ENCODE measurements around the gene KLK8. TPM values are rescaled to one million over a fixed set of nuclear protein-coding genes. Genes with fewer than 3 reads are reported as not detected.

KLK8 gene, protein sequence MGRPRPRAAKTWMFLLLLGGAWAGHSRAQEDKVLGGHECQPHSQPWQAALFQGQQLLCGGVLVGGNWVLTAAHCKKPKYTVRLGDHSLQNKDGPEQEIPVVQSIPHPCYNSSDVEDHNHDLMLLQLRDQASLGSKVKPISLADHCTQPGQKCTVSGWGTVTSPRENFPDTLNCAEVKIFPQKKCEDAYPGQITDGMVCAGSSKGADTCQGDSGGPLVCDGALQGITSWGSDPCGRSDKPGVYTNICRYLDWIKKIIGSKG
- not detected for total RNA-seq
- not detected for polyA plus RNA-seq
- not detected for total RNA-seq

DNA sequence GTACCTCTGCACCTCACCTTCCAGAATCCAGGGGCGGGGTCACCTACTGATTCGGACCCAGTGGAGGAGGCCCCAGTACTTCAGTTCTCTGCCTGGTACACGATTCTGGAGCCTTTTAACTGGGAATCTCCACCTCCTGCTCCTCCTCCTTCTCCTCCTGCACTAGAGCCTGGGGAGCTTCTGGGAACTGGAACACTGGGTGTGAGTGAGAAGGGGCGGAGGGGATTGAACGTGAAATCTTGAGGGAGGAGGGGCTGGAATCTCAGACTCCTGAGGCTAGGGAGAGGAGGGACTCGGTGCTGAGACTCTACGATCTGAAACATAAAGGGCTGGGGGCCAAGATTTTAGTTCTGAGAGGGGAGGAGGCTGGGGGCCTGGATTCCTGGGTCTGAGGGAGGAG, at the start of gene KLK8:
Gene KLK8, minus strand, starts transcription at position 90 of the 400 bp plus-strand sequence. CDS start 437 bp downstream, outside the sequence.
- Histone ChIP-seq H3K27me3 (ENCODE audit: control insufficient read depth in 2 of 2, insufficient read depth in 2 of 2, low read length in 2 of 2) (peaks cover 0 to 6% of the 10 kb centered on the region in 2 donors), H3K4me1 (ENCODE audit: control insufficient read depth in 2 of 2, insufficient read depth in 2 of 2, low read length in 2 of 2) (no peaks in the 10 kb centered on the region), H3K27ac (ENCODE audit: low read depth, low read length) (no peak within 1 kb of the TSS), H3K9me3 (ENCODE audit: control insufficient read depth in 2 of 3, low read length in 3 of 3) (no peaks in the 10 kb centered on the region), H3K36me3 (ENCODE audit: control insufficient read depth in 2 of 3, insufficient read depth in 3 of 3, low read length in 3 of 3) (no peaks in the 10 kb centered on the region), H3K4me3 (ENCODE audit: low read length) (no peak within 1 kb of the TSS)
- peaks cover 0 to 57% (median 55%) of the 10 kb centered on the region in 5 donors for H3K27me3 Mint-ChIP-seq
- POLR2A ChIA-PET = no interaction called here
- CTCF ChIA-PET = interaction anchor here (0.6 to 0.7 kb wide), 2 partner anchors 416 to 738 kb away, joined by 3 read pairs; no protein-coding TSS in a partner anchor
- no peak for ATAC-seq
- no peaks in the 10 kb centered on the region for H3K9me3 Mint-ChIP-seq
- DNase-seq = no peak
- peak within 1 kb of the TSS in 1 of 10 donors; percentile 53 for H3K4me3 Mint-ChIP-seq
- peaks cover 0 to 5% (median 0%) of the 10 kb centered on the region in 7 donors for H3K4me1 Mint-ChIP-seq
- intact Hi-C loops (cut with micrococcal nuclease) = no loop called here
- H3K36me3 Mint-ChIP-seq = no peaks in the 10 kb centered on the region
- H3K27ac Mint-ChIP-seq = no peak within 1 kb of the TSS

DNA sequence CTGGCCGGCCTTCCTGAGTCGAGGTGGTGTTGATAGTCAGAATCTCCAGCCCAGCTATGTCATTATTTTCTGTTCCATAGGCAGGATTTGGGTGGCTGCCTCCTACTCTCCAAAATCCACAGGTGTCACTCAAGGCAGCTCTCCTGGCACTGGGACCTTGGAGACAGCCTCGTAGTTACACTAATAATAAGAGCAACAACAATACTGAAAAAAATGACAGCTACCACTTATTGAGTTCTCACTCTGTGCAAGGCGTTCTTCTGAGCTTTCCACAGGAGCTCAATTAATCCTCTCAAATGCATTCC, 45.6 kb upstream of the KLK8 start:
- H3K36me3 ChIP-seq (ENCODE audit: control insufficient read depth in 2 of 3, insufficient read depth in 3 of 3, low read length in 3 of 3) = no peaks in the 10 kb centered on the region
- H3K4me1 ChIP-seq (ENCODE audit: control insufficient read depth in 2 of 2, insufficient read depth in 2 of 2, low read length in 2 of 2) = no peaks in the 10 kb centered on the region
- no peak overlapping the region for H3K27ac ChIP-seq (ENCODE audit: low read depth, low read length)
- H3K4me3 Mint-ChIP-seq = no peak overlapping the region
- DNase-seq (no peak), ATAC-seq (no peak)
- H3K9me3 Mint-ChIP-seq = peaks cover 0 to 12% (median 0%) of the 10 kb centered on the region in 11 donors
- H3K27ac Mint-ChIP-seq = no peak overlapping the region
- peaks cover 11 to 25% (median 16%) of the 10 kb centered on the region in 5 donors for H3K27me3 Mint-ChIP-seq
- ChIA-PET CTCF (no interaction called here), POLR2A (no interaction called here)
- no peak overlapping the region for H3K4me3 ChIP-seq (ENCODE audit: low read length)
- no peaks in the 10 kb centered on the region for H3K27me3 ChIP-seq (ENCODE audit: control insufficient read depth in 2 of 2, insufficient read depth in 2 of 2, low read length in 2 of 2)
- no peaks in the 10 kb centered on the region for H3K36me3 Mint-ChIP-seq
- no peaks in the 10 kb centered on the region for H3K4me1 Mint-ChIP-seq
- no peaks in the 10 kb centered on the region for H3K9me3 ChIP-seq (ENCODE audit: control insufficient read depth in 2 of 3, low read length in 3 of 3)
- intact Hi-C loops (cut with micrococcal nuclease) = no loop called here

GRCh38 chr19:51044327-51044726, 42.9 kb upstream of the KLK8 start:
- Mint-ChIP-seq H3K27me3 (peaks cover 11 to 18% (median 12%) of the 10 kb centered on the region in 5 donors), H3K4me3 (no peak overlapping the region), H3K27ac (no peak overlapping the region), H3K9me3 (peaks cover 0 to 5% (median 0%) of the 10 kb centered on the region in 11 donors), H3K36me3 (no peaks in the 10 kb centered on the region), H3K4me1 (no peaks in the 10 kb centered on the region)
- Histone ChIP-seq H3K36me3 (ENCODE audit: control insufficient read depth in 2 of 3, insufficient read depth in 3 of 3, low read length in 3 of 3) (no peaks in the 10 kb centered on the region), H3K27ac (ENCODE audit: low read depth, low read length) (no peak overlapping the region), H3K4me3 (ENCODE audit: low read length) (no peak overlapping the region), H3K4me1 (ENCODE audit: control insufficient read depth in 2 of 2, insufficient read depth in 2 of 2, low read length in 2 of 2) (no peaks in the 10 kb centered on the region), H3K9me3 (ENCODE audit: control insufficient read depth in 2 of 3, low read length in 3 of 3) (no peaks in the 10 kb centered on the region), H3K27me3 (ENCODE audit: control insufficient read depth in 2 of 2, insufficient read depth in 2 of 2, low read length in 2 of 2) (no peaks in the 10 kb centered on the region)
- ATAC-seq (no peak), DNase-seq (no peak)
- ChIA-PET POLR2A (no interaction called here), CTCF (interaction anchor here (0.5 kb wide), 1 partner anchor 381 kb away, joined by 3 read pairs; no protein-coding TSS in a partner anchor)
- intact Hi-C loops (cut with micrococcal nuclease) = no loop called here

DNA sequence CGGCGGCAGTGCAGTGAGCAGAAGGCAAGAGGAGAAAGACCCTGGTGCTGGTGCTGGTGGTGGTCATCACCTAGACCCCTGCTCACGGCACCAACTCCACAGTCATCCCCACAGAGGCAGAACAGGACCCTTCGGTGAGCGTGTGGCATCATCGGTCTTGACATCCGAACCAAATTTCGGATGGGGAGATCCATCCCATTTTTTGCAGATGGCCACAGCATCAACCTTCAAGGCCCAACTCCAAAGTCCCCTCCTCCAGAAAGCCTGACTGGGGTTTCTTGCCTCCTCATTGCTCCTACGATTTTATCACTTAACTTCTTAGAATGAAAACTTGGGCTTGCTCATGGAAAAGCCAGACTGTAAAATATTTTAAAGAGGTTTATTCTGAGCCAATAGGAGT, 42.1 kb upstream of the KLK8 start:
- Histone ChIP-seq H3K4me1 (ENCODE audit: control insufficient read depth in 2 of 2, insufficient read depth in 2 of 2, low read length in 2 of 2) (no peaks in the 10 kb centered on the region), H3K27ac (ENCODE audit: low read depth, low read length) (no peak overlapping the region), H3K27me3 (ENCODE audit: control insufficient read depth in 2 of 2, insufficient read depth in 2 of 2, low read length in 2 of 2) (no peaks in the 10 kb centered on the region), H3K4me3 (ENCODE audit: low read length) (no peak overlapping the region), H3K9me3 (ENCODE audit: control insufficient read depth in 2 of 3, low read length in 3 of 3) (no peaks in the 10 kb centered on the region), H3K36me3 (ENCODE audit: control insufficient read depth in 2 of 3, insufficient read depth in 3 of 3, low read length in 3 of 3) (no peaks in the 10 kb centered on the region)
- no peaks in the 10 kb centered on the region for H3K4me1 Mint-ChIP-seq
- H3K27ac Mint-ChIP-seq = no peak overlapping the region
- DNase-seq = no peak
- no peak overlapping the region for H3K4me3 Mint-ChIP-seq
- H3K9me3 Mint-ChIP-seq = no peaks in the 10 kb centered on the region
- ChIA-PET CTCF (interaction anchor here (0.5 kb wide), 1 partner anchor 382 kb away, joined by 3 read pairs; no protein-coding TSS in a partner anchor), POLR2A (no interaction called here)
- peaks cover 4 to 11% (median 9%) of the 10 kb centered on the region in 5 donors for H3K27me3 Mint-ChIP-seq
- H3K36me3 Mint-ChIP-seq = no peaks in the 10 kb centered on the region
- no peak for ATAC-seq
- intact Hi-C loops (cut with micrococcal nuclease) = no loop called here

GRCh38 chr19:51040151-51040550, 38.7 kb upstream of the KLK8 start:
- DNase-seq = no peak
- intact Hi-C loops (cut with micrococcal nuclease) = no loop called here
- H3K36me3 ChIP-seq (ENCODE audit: control insufficient read depth in 2 of 3, insufficient read depth in 3 of 3, low read length in 3 of 3) = no peaks in the 10 kb centered on the region
- H3K9me3 Mint-ChIP-seq = peaks cover 0 to 1% (median 0%) of the 10 kb centered on the region in 11 donors
- POLR2A ChIA-PET = no interaction called here
- H3K36me3 Mint-ChIP-seq = no peaks in the 10 kb centered on the region
- H3K4me3 Mint-ChIP-seq = no peak overlapping the region
- CTCF ChIA-PET = no interaction called here
- peaks cover 0 to 6% (median 0%) of the 10 kb centered on the region in 5 donors for H3K27me3 Mint-ChIP-seq
- H3K27ac Mint-ChIP-seq = no peak overlapping the region
- no peaks in the 10 kb centered on the region for H3K4me1 ChIP-seq (ENCODE audit: control insufficient read depth in 2 of 2, insufficient read depth in 2 of 2, low read length in 2 of 2)
- no peaks in the 10 kb centered on the region for H3K27me3 ChIP-seq (ENCODE audit: control insufficient read depth in 2 of 2, insufficient read depth in 2 of 2, low read length in 2 of 2)
- ATAC-seq = no peak
- no peak overlapping the region for H3K27ac ChIP-seq (ENCODE audit: low read depth, low read length)
- H3K9me3 ChIP-seq (ENCODE audit: control insufficient read depth in 2 of 3, low read length in 3 of 3) = no peaks in the 10 kb centered on the region
- H3K4me3 ChIP-seq (ENCODE audit: low read length) = no peak overlapping the region
- H3K4me1 Mint-ChIP-seq = no peaks in the 10 kb centered on the region

- no peak for DNase-seq
- H3K4me3 Mint-ChIP-seq = no peak overlapping the region
- H3K27ac Mint-ChIP-seq = no peak overlapping the region
- H3K4me3 ChIP-seq (ENCODE audit: low read length) = no peak overlapping the region
- H3K4me1 Mint-ChIP-seq = peaks cover 0 to 4% (median 0%) of the 10 kb centered on the region in 7 donors
- POLR2A ChIA-PET = no interaction called here
- intact Hi-C loops (cut with micrococcal nuclease) = no loop called here
- peaks cover 0 to 3% (median 0%) of the 10 kb centered on the region in 5 donors for H3K36me3 Mint-ChIP-seq
- ATAC-seq = no peak
- H3K9me3 ChIP-seq (ENCODE audit: control insufficient read depth in 2 of 3, low read length in 3 of 3) = no peaks in the 10 kb centered on the region
- no peaks in the 10 kb centered on the region for H3K36me3 ChIP-seq (ENCODE audit: control insufficient read depth in 2 of 3, insufficient read depth in 3 of 3, low read length in 3 of 3)
- H3K27ac ChIP-seq (ENCODE audit: low read depth, low read length) = no peak overlapping the region
- no peaks in the 10 kb centered on the region for H3K4me1 ChIP-seq (ENCODE audit: control insufficient read depth in 2 of 2, insufficient read depth in 2 of 2, low read length in 2 of 2)
- H3K27me3 Mint-ChIP-seq = peaks cover 0 to 36% (median 14%) of the 10 kb centered on the region in 5 donors
- CTCF ChIA-PET = no interaction called here
- H3K27me3 ChIP-seq (ENCODE audit: control insufficient read depth in 2 of 2, insufficient read depth in 2 of 2, low read length in 2 of 2) = no peaks in the 10 kb centered on the region
- H3K9me3 Mint-ChIP-seq = peaks cover 0 to 3% (median 0%) of the 10 kb centered on the region in 11 donors
Measured at GRCh38 chr19:51036519-51036918, 35.1 kb upstream of the KLK8 start.

GRCh38 chr19:51034704-51035103, 33.3 kb upstream of the KLK8 start, which contains the start of gene KLK12:
KLK12 (minus strand) TSS chr19:51035002; CDS start chr19:51034621, 381 bp downstream.
- Histone ChIP-seq H3K4me1 (ENCODE audit: control insufficient read depth in 2 of 2, insufficient read depth in 2 of 2, low read length in 2 of 2) (no peaks in the 10 kb centered on the region), H3K27ac (ENCODE audit: low read depth, low read length) (no peak within 1 kb of the TSS), H3K4me3 (ENCODE audit: low read length) (no peak within 1 kb of the TSS), H3K36me3 (ENCODE audit: control insufficient read depth in 2 of 3, insufficient read depth in 3 of 3, low read length in 3 of 3) (no peaks in the 10 kb centered on the region), H3K9me3 (ENCODE audit: control insufficient read depth in 2 of 3, low read length in 3 of 3) (no peaks in the 10 kb centered on the region), H3K27me3 (ENCODE audit: control insufficient read depth in 2 of 2, insufficient read depth in 2 of 2, low read length in 2 of 2) (no peaks in the 10 kb centered on the region)
- H3K4me3 Mint-ChIP-seq = no peak within 1 kb of the TSS
- intact Hi-C loops (cut with micrococcal nuclease) = no loop called here
- peak within 1 kb of the TSS in 3 of 9 donors; percentile 1 to 41 (median 6) for H3K27ac Mint-ChIP-seq
- CTCF ChIA-PET = no interaction called here
- peaks cover 0 to 4% (median 0%) of the 10 kb centered on the region in 7 donors for H3K4me1 Mint-ChIP-seq
- DNase-seq (no peak), ATAC-seq (no peak)
- peaks cover 0 to 6% (median 0%) of the 10 kb centered on the region in 5 donors for H3K36me3 Mint-ChIP-seq
- peaks cover 0 to 3% (median 0%) of the 10 kb centered on the region in 11 donors for H3K9me3 Mint-ChIP-seq
- POLR2A ChIA-PET = no interaction called here
- peaks cover 0 to 50% (median 25%) of the 10 kb centered on the region in 5 donors for H3K27me3 Mint-ChIP-seq
